KG1 (cell line): Measurements from ENCODE around the gene ADH5.
"Not testable (repeated sequence)": the region's sequence is repeated elsewhere in the genome, so short reads cannot be mapped to it uniquely, and the experiment has no call there.

Source experiments
- DNase-seq: peaks from one replicate; lab custom pipeline; 2025; lab: John Stamatoyannopoulos, UW

The ADH5 gene

DNA sequence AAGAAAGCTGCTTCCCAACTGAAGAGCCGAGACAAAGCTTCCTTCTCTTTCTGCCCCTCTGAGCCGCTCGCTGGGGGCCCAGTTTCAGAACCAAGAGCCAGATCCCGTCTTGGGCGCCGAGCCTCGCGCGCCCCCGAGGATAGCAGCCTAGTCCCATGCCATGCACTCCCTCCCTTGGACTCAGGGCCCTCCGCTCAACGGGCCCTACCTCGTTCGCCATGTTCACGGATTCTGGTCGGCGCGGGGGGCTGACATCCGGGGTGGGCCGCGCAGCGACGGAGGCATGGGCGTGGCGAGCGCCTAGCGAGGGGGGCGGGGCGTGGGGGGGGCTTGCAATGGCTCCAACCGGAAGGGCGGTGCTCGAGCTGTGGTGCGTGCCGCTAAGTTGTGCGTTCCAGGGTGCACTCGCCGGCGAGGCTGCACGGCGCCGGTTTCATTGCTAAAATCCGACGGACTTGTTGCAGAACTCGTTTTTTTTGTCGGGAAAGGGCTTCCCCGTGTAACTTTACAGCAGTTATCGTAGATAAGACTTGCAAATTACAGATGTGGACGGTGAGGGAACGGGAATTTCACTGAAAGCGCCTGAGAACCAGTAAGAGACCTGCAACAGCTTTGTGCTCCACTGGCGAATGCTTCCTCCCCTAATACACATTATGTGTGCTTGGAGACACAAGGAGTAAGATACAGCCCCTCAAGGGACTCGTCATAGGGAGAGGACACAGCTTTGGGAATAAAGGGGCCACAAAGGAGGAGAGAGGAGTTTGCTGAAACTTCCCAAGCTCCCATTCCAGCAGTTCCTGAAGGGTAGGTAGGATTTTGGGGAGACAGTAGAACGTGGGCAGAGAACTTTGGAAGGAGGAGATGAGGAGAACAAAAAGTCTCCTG is at the start of gene ADH5:
ADH5 (minus strand) TSS at position 308 of the 885 bp plus-strand sequence; CDS start at position 220, 88 bp downstream.
- peak; percentile 73 for DNase-seq

DNA sequence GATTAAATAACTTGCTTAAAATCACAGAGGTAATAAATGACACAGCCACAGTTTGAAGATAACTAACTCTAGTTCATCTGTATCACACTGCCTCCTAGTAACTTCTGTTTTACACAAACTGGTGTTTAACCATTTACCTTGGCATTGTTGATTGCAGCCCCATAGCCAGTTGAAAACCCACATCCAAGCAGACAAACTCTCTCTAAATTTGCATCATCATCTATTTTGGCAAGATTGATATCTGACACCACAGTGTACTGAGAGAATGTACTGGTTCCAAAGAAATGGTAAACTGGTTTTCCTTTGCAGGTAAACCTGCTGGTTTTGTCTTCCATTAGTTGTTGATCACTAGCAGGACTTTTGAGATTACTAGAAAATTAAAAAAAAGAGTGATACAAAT is 47.7 kb upstream of the ADH5 start:
- DNase-seq = no peak

GRCh38 chr4:99135541-99136162 is 47.1 kb upstream of the ADH5 start:
- DNase-seq = no peak

GRCh38 chr4:99134586-99134985 is 46.0 kb upstream of the ADH5 start:
- DNase-seq = no peak

DNA sequence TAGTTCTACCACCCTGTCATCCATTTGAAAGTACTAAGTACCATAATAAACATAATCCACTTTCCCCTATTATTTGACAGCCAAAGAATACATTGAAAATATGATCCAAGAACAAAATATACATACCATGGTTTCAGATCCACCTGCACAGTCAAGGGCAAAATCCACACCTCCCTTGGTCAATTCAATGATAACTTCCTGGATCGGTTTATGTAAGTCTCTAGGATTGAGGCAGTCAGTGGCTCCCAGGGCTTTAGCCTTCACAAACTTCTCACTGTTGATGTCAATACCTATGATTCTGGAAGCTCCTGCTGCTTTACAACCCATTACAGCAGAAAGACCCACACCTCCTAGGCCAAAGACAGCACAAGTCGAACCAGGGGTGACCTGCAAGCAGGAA is 42.8 kb upstream of the ADH5 start:
- DNase-seq = no peak

DNA sequence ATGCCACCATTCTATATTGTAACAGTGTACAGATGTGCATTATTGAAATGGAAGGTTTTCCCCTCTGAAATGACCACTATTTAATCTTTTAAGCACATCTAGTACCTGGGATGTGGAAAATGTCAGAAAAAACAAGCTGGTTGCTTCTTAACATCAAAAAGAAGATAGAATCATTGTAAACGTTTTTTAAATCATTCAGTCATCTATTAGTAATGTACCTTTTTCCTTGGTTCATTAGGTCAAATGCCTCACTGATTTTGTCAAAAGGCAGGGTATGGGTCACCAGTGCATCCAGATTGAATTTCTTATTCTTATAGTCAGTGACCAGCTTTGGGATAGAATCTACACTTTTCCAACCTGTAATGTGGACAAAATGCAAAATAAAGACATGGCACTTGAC is 37.8 kb upstream of the ADH5 start:
- no peak for DNase-seq

DNA sequence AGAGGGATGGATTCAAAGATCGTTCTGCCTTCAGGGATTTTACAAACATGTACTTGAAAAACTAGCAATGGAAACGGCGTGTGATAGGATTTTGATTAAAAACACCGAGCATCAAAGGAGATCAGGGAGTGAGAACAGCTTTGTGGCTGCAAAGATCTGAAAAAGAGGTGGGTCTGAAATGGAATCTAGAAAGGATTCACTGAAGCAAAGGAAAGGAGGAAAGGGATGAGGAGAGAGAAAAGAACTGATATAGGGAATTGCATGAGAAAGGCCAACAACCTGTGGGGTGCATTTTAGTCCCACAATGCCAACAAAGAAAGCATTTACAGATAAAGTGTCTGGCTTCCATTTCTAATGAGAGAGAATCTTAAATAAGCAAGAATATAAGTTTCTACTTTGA is 32.4 kb upstream of the ADH5 start:
- no peak for DNase-seq

- DNase-seq = no peak
Observed at GRCh38 chr4:99120501-99120900, 31.9 kb upstream of the ADH5 start.

DNA sequence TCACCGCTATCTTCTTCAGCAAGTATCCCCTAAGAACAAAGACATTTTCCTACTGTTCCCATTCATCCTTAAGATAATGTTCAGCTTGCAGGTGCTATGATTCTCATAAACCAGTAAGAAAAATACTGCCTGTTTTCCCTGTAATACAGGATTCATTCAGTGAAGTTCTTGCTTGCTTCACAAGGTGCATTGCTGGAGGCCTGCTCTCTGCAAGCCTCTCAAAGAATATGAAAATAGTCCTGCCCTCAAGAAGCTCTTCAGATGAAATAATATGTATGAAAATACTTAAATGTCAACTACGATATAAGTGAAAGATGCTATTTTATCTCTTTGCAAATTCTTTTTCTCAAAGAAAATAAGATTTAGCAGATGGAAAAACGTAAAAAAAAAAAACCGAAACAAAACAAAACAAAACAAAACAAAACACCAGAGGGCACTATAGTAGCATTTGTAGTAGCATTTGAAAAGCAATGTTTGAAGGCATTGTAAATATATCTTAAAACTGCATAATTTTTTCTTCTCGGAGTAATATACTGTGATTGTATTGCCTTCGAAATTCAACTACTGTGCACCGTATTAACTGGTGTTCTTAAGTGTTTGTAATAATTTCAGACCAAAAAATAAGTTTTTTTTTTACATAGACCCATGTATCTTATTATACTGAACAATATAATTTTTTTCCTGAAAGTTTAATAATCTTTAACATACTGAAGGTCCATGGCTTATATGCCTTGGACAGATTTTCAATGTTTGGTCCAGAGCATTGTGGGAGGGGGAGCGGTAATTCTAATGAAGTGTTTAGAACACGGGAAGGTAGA is 29.5 kb upstream of the ADH5 start:
- peak; percentile 7 for DNase-seq

DNA sequence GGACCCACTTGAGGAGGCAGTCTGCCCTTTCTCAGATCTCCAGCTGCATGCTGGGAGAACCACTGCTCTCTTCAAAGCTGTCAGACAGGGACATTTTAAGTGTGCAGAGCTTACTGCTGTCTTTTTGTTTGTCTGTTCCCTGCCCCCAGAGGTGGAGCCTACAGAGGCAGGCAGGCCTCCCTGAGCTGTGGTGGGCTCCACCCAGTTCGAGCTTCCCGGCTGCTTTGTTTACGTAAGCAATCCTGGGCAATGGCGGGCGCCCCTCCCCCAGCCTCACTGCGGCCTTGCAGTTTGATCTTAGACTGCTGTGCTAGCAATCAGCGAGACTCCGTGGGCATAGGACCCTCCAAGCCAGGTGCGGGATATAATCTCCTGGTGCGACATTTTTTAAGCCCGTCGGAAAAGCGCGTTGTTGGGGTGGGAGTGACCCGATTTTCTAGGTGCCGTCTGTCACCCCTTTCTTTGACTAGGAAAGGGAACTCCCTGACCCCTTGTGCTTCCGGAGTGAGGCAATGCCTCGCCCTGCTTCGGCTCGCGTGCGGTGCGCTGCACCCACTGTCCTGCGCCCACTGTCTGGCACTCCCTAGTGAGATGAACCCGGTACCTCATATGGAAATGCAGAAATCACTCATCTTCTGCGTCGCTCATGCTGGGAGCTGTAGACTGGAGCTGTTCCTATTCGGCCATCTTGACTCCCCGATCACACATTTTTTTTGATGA is 28.7 kb upstream of the ADH5 start:
- not testable (repeated sequence) for DNase-seq

DNA sequence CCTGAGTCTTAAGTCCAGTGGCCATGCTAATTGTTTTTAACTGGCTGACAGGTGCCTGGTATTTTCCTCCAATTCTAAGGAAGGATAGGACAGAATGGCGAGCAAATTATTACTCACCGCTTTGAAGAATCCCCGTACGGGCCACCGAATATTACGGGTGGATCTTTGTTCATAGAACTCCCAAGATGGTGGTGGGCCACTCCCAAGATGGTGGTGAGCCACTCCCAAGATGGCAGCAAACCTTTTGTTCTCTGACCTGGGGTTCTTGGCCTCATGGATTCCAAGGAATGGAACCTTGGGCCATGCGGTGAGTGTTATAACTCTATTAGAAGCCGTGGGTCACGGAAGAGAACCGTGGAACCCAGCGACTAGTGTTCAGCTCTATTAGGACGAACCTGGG is 20.7 kb upstream of the ADH5 start:
- not testable (repeated sequence) for DNase-seq

DNA sequence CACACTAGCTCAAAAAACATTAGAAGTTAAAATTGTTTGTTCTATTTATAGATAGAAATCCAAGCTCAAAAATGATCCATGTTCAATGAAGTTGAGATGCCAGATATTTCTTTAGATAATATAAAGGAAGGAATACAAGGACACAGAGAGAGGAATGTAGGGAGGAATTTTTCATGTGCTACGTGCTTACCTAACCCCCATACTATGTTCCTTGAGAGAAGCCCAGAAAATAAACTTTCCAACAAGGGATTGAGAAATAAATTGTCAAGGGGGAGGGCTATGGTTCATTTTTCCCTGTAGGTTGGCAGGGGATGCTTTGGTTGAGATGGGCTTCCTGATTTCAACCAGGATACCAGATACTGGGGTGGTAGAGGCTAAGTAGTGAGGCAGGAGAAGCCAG is 15.6 kb upstream of the ADH5 start:
- DNase-seq = no peak

GRCh38 chr4:99103166-99103565 is 14.6 kb upstream of the ADH5 start:
- DNase-seq = no peak

DNA sequence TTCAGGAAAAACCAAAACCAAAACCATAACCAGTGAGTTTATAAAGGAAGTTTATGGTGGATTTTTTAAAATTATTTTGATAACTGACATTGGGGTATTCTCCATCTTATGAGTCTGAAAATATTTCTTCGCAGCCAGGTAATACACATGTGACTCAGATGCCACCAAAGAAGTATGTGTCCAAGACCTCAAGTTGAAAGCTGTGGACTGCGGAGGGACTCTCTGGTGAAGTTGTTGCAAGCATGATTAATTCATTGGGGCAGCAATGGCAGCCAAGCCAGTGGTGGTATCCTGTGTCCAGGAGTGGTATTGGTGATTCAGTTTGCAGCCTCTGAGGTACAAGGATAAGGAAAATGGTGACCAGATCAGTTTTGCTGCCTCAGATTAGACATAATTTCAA is 14.0 kb upstream of the ADH5 start:
- no peak for DNase-seq

- DNase-seq = no peak
Observed at GRCh38 chr4:99100876-99101275, 12.3 kb upstream of the ADH5 start.

DNA sequence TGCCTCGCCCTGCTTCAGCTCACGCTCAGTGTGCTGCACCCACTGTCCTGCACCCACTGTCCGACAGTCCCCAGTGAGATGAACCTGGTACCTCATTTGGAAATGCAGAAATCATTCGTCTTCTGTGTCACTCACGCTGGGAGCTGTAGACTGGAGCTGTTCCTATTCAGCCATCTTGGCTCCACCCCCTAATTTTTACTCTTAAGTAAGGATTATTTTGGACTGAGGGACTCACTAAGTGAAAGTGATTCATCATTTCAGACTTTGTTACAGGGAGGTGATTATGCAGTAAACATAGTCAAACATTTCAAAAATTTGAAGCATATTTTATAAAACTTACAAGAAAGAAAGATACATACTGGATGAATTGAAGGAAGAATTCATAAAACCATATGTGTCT is 11.2 kb upstream of the ADH5 start:
- DNase-seq = not testable (repeated sequence)

DNA sequence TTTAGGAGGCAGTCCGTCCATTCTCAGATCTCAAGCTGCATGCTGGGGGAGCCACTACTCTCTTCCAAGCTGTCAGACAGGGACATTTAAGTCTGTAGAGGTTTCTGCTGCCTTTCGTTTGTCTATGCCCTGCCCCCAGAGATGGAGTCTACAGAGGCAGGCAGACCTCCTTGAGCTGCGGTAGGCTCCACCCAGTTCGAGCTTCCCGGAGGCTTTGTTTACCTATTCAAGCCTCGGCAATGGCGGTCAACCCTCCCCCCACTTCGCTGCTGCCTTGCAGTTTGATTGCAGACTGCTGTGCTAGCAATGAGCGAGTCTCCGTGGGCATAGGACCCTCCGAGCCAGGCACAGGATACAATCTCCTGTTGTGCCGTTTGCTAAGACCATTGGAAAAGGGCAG is 10.7 kb upstream of the ADH5 start:
- no peak for DNase-seq

DNA sequence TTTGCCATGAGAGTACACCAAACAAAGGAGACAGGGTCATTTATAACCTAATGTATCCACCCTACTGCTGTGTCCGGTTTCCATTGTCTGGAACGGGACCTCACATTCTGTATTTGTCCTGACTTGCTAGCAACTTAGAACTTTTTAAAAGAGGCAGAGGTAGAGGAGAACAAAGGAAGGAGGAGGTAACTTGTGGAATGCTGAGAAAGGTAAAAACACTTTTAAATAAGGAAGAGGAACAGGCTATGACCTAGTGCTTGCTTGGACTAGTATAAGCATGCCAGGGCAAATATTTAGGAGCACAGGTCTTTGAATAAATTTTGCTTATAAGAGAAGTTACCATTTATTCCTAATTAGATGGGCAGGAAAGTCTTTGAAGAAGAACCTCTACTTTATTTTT is 3.3 kb upstream of the ADH5 start:
- not testable (repeated sequence) for DNase-seq

- DNase-seq = no peak
Observed at GRCh38 chr4:99091216-99091575, 2.6 kb upstream of the ADH5 start.

- no peak for DNase-seq
Observed at GRCh38 chr4:99090481-99091215, 2.1 kb upstream of the ADH5 start.

GRCh38 chr4:99088023-99088449 is 552 bp downstream of the ADH5 start:
- no peak for DNase-seq
